Measurements from ENCODE around the gene ANKRD53. TPM values are rescaled to one million over a fixed set of nuclear protein-coding genes. Genes with fewer than 3 reads are reported as not detected.

Gene ANKRD53
- total RNA-seq, 1 experiment from 2014 or later = not detected

GRCh38 chr2:70957798-70958197, 20.6 kb upstream of the ANKRD53 start:
- Histone ChIP-seq H3K9me2 (ENCODE audit: insufficient read depth) (no peaks in the 10 kb centered on the region), H2AFZ (no peak overlapping the region), H3F3A (ENCODE audit: insufficient read depth, low read depth) (no peaks in the 10 kb centered on the region), H4K20me1 (ENCODE audit: insufficient read depth) (no peaks in the 10 kb centered on the region), H3K9me3 (ENCODE audit: insufficient read depth, low read depth) (no peaks in the 10 kb centered on the region), H3K79me2 (ENCODE audit: low read depth) (no peaks in the 10 kb centered on the region), H3K27me3 (ENCODE audit: insufficient read depth, low read depth) (no peaks in the 10 kb centered on the region), H3K27ac (no peak overlapping the region), H3K4me3 (no peak overlapping the region), H3K4me1 (replicated peaks; ENCODE audit: insufficient read depth) (no peaks in the 10 kb centered on the region), H3K4me2 (no peak overlapping the region), H3K36me3 (ENCODE audit: low read depth) (no peaks in the 10 kb centered on the region)
- CTCF ChIA-PET = no interaction called here
- intact Hi-C loops (cut with micrococcal nuclease; ENCODE audit: unreplicated experiment) = no loop called here
- DNase-seq = no peak
- BruUV-seq (replicated peaks) = no TSS peak
- POLR2A ChIA-PET (ENCODE audit: unreplicated experiment) = no interaction called here
- TF ChIP-seq EZH2 (IDR thresholded peaks at IDR 0.05; ENCODE audit: low read depth) = no peak
- TF ChIP-seq, protein P1, sequence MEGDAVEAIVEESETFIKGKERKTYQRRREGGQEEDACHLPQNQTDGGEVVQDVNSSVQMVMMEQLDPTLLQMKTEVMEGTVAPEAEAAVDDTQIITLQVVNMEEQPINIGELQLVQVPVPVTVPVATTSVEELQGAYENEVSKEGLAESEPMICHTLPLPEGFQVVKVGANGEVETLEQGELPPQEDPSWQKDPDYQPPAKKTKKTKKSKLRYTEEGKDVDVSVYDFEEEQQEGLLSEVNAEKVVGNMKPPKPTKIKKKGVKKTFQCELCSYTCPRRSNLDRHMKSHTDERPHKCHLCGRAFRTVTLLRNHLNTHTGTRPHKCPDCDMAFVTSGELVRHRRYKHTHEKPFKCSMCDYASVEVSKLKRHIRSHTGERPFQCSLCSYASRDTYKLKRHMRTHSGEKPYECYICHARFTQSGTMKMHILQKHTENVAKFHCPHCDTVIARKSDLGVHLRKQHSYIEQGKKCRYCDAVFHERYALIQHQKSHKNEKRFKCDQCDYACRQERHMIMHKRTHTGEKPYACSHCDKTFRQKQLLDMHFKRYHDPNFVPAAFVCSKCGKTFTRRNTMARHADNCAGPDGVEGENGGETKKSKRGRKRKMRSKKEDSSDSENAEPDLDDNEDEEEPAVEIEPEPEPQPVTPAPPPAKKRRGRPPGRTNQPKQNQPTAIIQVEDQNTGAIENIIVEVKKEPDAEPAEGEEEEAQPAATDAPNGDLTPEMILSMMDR (conservative IDR thresholded peaks at IDR 0.05) = no peak

GRCh38 chr2:70958759-70959158, 19.7 kb upstream of the ANKRD53 start:
- no peak for DNase-seq
- no peaks in the 10 kb centered on the region for H3K36me3 ChIP-seq (ENCODE audit: low read depth)
- H3K27ac ChIP-seq = no peak overlapping the region
- ChIA-PET POLR2A (ENCODE audit: unreplicated experiment) (no interaction called here), CTCF (no interaction called here)
- no peaks in the 10 kb centered on the region for H3K27me3 ChIP-seq (ENCODE audit: insufficient read depth, low read depth)
- intact Hi-C loops (cut with micrococcal nuclease; ENCODE audit: unreplicated experiment) = no loop called here
- H3K9me3 ChIP-seq (ENCODE audit: insufficient read depth, low read depth) = no peaks in the 10 kb centered on the region
- H3K4me2 ChIP-seq = no peak overlapping the region
- H3K9me2 ChIP-seq (ENCODE audit: insufficient read depth) = no peaks in the 10 kb centered on the region
- no peaks in the 10 kb centered on the region for H3K4me1 ChIP-seq (replicated peaks; ENCODE audit: insufficient read depth)
- H3K79me2 ChIP-seq (ENCODE audit: low read depth) = no peaks in the 10 kb centered on the region
- TF ChIP-seq, protein P1 (conservative IDR thresholded peaks at IDR 0.05) = no peak
- TF ChIP-seq EZH2 (IDR thresholded peaks at IDR 0.05; ENCODE audit: low read depth) = no peak
- BruUV-seq (replicated peaks) = no TSS peak
- H4K20me1 ChIP-seq (ENCODE audit: insufficient read depth) = no peaks in the 10 kb centered on the region
- no peaks in the 10 kb centered on the region for H3F3A ChIP-seq (ENCODE audit: insufficient read depth, low read depth)
- H3K4me3 ChIP-seq = no peak overlapping the region
- no peak overlapping the region for H2AFZ ChIP-seq

DNA sequence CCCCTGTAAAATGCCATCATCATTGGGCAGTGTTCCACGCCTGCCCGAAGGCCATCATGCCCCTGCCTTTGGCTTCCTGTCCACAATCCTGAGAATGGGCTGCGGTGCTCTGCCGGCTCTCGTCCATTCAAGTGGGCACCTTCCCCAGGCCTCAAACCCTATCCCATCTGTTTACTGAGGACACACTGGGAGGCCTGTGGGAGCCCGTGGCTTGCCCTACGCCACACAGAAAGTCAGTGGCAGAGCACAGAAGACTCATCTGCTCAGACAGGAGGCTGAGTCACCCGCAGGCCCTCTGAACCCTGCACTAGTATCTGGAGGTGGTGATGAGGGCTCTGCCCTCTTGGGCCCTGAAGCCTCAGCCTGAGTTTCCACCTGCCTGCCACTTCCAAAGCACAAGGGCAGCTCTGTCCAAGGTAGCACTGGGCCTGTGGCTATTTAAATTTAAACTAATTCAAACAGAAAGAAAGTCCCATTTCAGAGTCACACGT, 19.1 kb upstream of the ANKRD53 start:
- ChIA-PET POLR2A (ENCODE audit: unreplicated experiment) (no interaction called here), CTCF (no interaction called here)
- Histone ChIP-seq H4K20me1 (ENCODE audit: insufficient read depth) (no peaks in the 10 kb centered on the region), H3K4me1 (replicated peaks; ENCODE audit: insufficient read depth) (no peaks in the 10 kb centered on the region), H3K4me2 (no peak overlapping the region), H3K9me3 (ENCODE audit: insufficient read depth, low read depth) (no peaks in the 10 kb centered on the region), H3K79me2 (ENCODE audit: low read depth) (no peaks in the 10 kb centered on the region), H3K4me3 (no peak overlapping the region), H3F3A (ENCODE audit: insufficient read depth, low read depth) (no peaks in the 10 kb centered on the region), H3K27me3 (ENCODE audit: insufficient read depth, low read depth) (no peaks in the 10 kb centered on the region), H3K27ac (no peak overlapping the region), H3K36me3 (ENCODE audit: low read depth) (no peaks in the 10 kb centered on the region), H3K9me2 (ENCODE audit: insufficient read depth) (no peaks in the 10 kb centered on the region), H2AFZ (no peak overlapping the region)
- no peak for TF ChIP-seq EZH2 (IDR thresholded peaks at IDR 0.05; ENCODE audit: low read depth)
- TF ChIP-seq, protein P1 (conservative IDR thresholded peaks at IDR 0.05) = no peak
- BruUV-seq (replicated peaks) = no TSS peak
- intact Hi-C loops (cut with micrococcal nuclease; ENCODE audit: unreplicated experiment) = no loop called here
- no peak for DNase-seq
